Measurements from ENCODE around the gene CSRP1.

DNA sequence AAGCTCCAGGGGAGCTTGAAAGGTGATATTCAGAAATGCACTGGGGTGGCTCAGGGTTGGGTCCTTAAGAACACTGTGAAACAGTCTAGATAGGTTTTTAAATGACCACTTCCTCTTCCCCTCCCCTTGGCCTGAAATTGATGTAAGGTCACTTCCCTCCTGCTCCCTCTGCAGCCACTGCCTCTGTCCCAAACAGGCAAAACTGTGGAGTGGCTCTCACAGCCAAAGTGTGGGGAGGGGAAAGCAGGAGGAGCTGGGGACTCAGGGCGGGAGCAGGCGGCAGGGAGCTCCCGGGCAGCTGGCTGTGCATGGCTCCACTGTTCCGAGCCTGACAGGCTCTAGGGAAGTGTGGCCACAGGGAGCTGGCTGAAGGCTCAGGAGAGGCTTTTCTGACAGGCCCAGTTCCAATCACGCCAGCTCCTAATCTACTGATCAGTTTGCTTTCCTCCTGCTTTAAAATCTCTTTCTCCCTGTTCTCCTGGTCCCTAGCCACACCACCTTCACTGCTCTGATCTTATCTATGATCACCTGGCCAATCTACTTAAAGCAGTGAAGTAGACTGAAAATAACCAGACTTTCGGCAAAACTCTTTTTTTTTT lies 5.1 kb upstream of the CSRP1 start:
- TF ChIP-seq EZH2 (IDR thresholded peaks at IDR 0.05; ENCODE audit: borderline replicate concordance, low read length): no peak
- TF ChIP-seq, protein P1, sequence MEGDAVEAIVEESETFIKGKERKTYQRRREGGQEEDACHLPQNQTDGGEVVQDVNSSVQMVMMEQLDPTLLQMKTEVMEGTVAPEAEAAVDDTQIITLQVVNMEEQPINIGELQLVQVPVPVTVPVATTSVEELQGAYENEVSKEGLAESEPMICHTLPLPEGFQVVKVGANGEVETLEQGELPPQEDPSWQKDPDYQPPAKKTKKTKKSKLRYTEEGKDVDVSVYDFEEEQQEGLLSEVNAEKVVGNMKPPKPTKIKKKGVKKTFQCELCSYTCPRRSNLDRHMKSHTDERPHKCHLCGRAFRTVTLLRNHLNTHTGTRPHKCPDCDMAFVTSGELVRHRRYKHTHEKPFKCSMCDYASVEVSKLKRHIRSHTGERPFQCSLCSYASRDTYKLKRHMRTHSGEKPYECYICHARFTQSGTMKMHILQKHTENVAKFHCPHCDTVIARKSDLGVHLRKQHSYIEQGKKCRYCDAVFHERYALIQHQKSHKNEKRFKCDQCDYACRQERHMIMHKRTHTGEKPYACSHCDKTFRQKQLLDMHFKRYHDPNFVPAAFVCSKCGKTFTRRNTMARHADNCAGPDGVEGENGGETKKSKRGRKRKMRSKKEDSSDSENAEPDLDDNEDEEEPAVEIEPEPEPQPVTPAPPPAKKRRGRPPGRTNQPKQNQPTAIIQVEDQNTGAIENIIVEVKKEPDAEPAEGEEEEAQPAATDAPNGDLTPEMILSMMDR (conservative IDR thresholded peaks at IDR 0.05 in 1 of 2, IDR thresholded peaks at IDR 0.05 in 1 of 2; ENCODE audit: extremely low read depth in 1 of 2, insufficient read depth in 1 of 2, low read depth in 1 of 2, low read length in 2 of 2): no peak
